GM19099 (cell line): ENCODE results near the gene C8A.

Experiments used
- POLR2A ChIP-seq: IDR thresholded peaks from 3 replicates; pipeline ENCODE4 v1.6.1; 2011; ENCODE audit warnings: low read depth; ENCODE audit not compliant: insufficient read length; ENCODE audit errors: extremely low read depth

C8A gene

GRCh38 chr1:56833088-56833487, 21.5 kb upstream of the C8A start:
- TF ChIP-seq POLR2A = no peak

- TF ChIP-seq POLR2A = no peak
Observed at GRCh38 chr1:56834137-56834900, 20.3 kb upstream of the C8A start.

GRCh38 chr1:56835657-56836056, 18.9 kb upstream of the C8A start:
- TF ChIP-seq POLR2A = no peak

GRCh38 chr1:56836359-56836758, 18.2 kb upstream of the C8A start:
- no peak for TF ChIP-seq POLR2A

GRCh38 chr1:56837244-56837939, 17.2 kb upstream of the C8A start:
- no peak for TF ChIP-seq POLR2A

- TF ChIP-seq POLR2A = no peak
Observed at GRCh38 chr1:56838759-56839158, 15.8 kb upstream of the C8A start.

GRCh38 chr1:56843544-56843943, 11.1 kb upstream of the C8A start:
- no peak for TF ChIP-seq POLR2A

GRCh38 chr1:56844545-56845136, 10.0 kb upstream of the C8A start:
- no peak for TF ChIP-seq POLR2A

GRCh38 chr1:56845343-56845742, 9.3 kb upstream of the C8A start:
- TF ChIP-seq POLR2A = no peak

GRCh38 chr1:56849750-56850149, 4.8 kb upstream of the C8A start:
- TF ChIP-seq POLR2A = no peak

GRCh38 chr1:56850411-56850810, 4.2 kb upstream of the C8A start:
- no peak for TF ChIP-seq POLR2A

- TF ChIP-seq POLR2A = no peak
Observed at GRCh38 chr1:56850922-56851321, 3.7 kb upstream of the C8A start.

GRCh38 chr1:56852476-56852875, 2.1 kb upstream of the C8A start:
- no peak for TF ChIP-seq POLR2A

GRCh38 chr1:56855190-56855589, 593 bp downstream of the C8A start:
- TF ChIP-seq POLR2A = no peak

GRCh38 chr1:56856186-56856585, 1.6 kb downstream of the C8A start:
- TF ChIP-seq POLR2A = no peak

GRCh38 chr1:56859287-56859686, 4.7 kb downstream of the C8A start:
- no peak for TF ChIP-seq POLR2A
